Tibial nerve (tissue), 3 donors: ENCODE results near the gene EVC2.
"Not testable (repeated sequence)": the region's sequence is repeated elsewhere in the genome, so short reads cannot be mapped to it uniquely, and the experiment has no call there.

Experiments
- POLR2A ChIP-seq, 2 donors: fragments of 450-650 bp; IDR thresholded peaks; one replicate each; pipeline ENCODE4 v1.6.1; 2017; ENCODE audit warnings: antibody characterized with exemption in 2 of 2, mild to moderate bottlenecking in 2 of 2, moderate library complexity in 2 of 2
- TF ChIP-seq, protein P1 (sequence below), 5 experiments: fragments of 200-600 bp in 3 of 5; fragments of 450-650 bp in 2 of 5; sonication (generic) in 3 of 5; IDR thresholded peaks; one replicate each; pipeline ENCODE4 v1.5.1; 2016 to 2019; ENCODE audit warnings: antibody characterized with exemption in 5 of 5, mild to moderate bottlenecking in 3 of 5, moderate library complexity in 2 of 5

GRCh38 chr4:5728412-5728811 is 20.1 kb upstream of the EVC2 start:
- not testable (repeated sequence) for TF ChIP-seq POLR2A (IDR thresholded peaks at IDR 0.05)
- TF ChIP-seq, protein P1, sequence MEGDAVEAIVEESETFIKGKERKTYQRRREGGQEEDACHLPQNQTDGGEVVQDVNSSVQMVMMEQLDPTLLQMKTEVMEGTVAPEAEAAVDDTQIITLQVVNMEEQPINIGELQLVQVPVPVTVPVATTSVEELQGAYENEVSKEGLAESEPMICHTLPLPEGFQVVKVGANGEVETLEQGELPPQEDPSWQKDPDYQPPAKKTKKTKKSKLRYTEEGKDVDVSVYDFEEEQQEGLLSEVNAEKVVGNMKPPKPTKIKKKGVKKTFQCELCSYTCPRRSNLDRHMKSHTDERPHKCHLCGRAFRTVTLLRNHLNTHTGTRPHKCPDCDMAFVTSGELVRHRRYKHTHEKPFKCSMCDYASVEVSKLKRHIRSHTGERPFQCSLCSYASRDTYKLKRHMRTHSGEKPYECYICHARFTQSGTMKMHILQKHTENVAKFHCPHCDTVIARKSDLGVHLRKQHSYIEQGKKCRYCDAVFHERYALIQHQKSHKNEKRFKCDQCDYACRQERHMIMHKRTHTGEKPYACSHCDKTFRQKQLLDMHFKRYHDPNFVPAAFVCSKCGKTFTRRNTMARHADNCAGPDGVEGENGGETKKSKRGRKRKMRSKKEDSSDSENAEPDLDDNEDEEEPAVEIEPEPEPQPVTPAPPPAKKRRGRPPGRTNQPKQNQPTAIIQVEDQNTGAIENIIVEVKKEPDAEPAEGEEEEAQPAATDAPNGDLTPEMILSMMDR (IDR thresholded peaks at IDR 0.05) = not testable (repeated sequence)
